Activated naive CD4-positive, alpha-beta T cell treated with anti-CD3 and anti-CD28 coated beads, Interleukin-2, amount 10 ng/mL, durations not matched to agents 7 days and 5 days (primary cell): Measurements from ENCODE around the gene RAB40B.

ENCODE experiments used
- CTCF ChIA-PET: fragments of 350-600 bp; sonication (Branson Sonifier 250); formaldehyde crosslinking; loops from one replicate; lab custom pipeline; 2021; ENCODE audit warnings: antibody characterized with exemption; lab: Charles Lee
- DNase-seq: peaks from one replicate; pipeline ENCODE4 v3.0.0-alpha.2; 2020
- H3K27ac Mint-ChIP-seq: one replicate; pipeline ENCODE4 v1.8.0; 2021; ENCODE audit warnings: mild to moderate bottlenecking, moderate library complexity, mixed read lengths
- H3K27me3 Mint-ChIP-seq: one replicate; pipeline ENCODE4 v1.8.0; 2021; ENCODE audit warnings: mild to moderate bottlenecking, mixed read lengths
- H3K36me3 Mint-ChIP-seq: one replicate; pipeline ENCODE4 v1.8.0; 2021; ENCODE audit warnings: mixed read lengths
- H3K4me1 Mint-ChIP-seq: one replicate; pipeline ENCODE4 v1.8.0; 2021; ENCODE audit warnings: mixed read lengths
- H3K4me3 Mint-ChIP-seq: one replicate; pipeline ENCODE4 v1.8.0; 2021; ENCODE audit warnings: mild to moderate bottlenecking, moderate library complexity, mixed read lengths
- H3K9me3 Mint-ChIP-seq: one replicate; pipeline ENCODE4 v1.8.0; 2021; ENCODE audit warnings: mixed read lengths

RAB40B gene

GRCh38 chr17:82627405-82627804 is 71.1 kb downstream of the RAB40B start:
- Mint-ChIP-seq H3K27ac (no peak overlapping the region), H3K36me3 (peaks cover 38% of the 10 kb centered on the region), H3K9me3 (no peaks in the 10 kb centered on the region), H3K4me1 (no peaks in the 10 kb centered on the region), H3K4me3 (no peak overlapping the region), H3K27me3 (no peaks in the 10 kb centered on the region)
- CTCF ChIA-PET: no interaction called here
- DNase-seq: no peak

- H3K9me3 Mint-ChIP-seq: no peaks in the 10 kb centered on the region
- DNase-seq: no peak
- peak overlapping the region; percentile 16 for H3K27ac Mint-ChIP-seq
- H3K36me3 Mint-ChIP-seq: peaks cover 55% of the 10 kb centered on the region
- H3K4me1 Mint-ChIP-seq: no peaks in the 10 kb centered on the region
- H3K4me3 Mint-ChIP-seq: no peak overlapping the region
- CTCF ChIA-PET: no interaction called here
- H3K27me3 Mint-ChIP-seq: no peaks in the 10 kb centered on the region
These were observed 74.8 kb downstream of the RAB40B start for GRCh38 chr17:82623707-82624106.

- Mint-ChIP-seq H3K4me1 (no peaks in the 10 kb centered on the region), H3K27ac (no peak overlapping the region), H3K27me3 (no peaks in the 10 kb centered on the region), H3K9me3 (no peaks in the 10 kb centered on the region), H3K4me3 (no peak overlapping the region), H3K36me3 (peaks cover 54% of the 10 kb centered on the region)
- CTCF ChIA-PET: no interaction called here
- DNase-seq: no peak
These were observed 78.9 kb downstream of the RAB40B start for GRCh38 chr17:82619641-82620040.

- DNase-seq: no peak
- Mint-ChIP-seq H3K4me3 (no peak overlapping the region), H3K9me3 (no peaks in the 10 kb centered on the region), H3K27ac (peak overlapping the region; percentile 33), H3K27me3 (no peaks in the 10 kb centered on the region), H3K4me1 (no peaks in the 10 kb centered on the region), H3K36me3 (peaks cover 55% of the 10 kb centered on the region)
- CTCF ChIA-PET: no interaction called here
These were observed 79.3 kb downstream of the RAB40B start for GRCh38 chr17:82619211-82619610.

GRCh38 chr17:82616021-82616711 is 82.3 kb downstream of the RAB40B start:
- no peak for DNase-seq
- Mint-ChIP-seq H3K27me3 (no peaks in the 10 kb centered on the region), H3K4me1 (no peaks in the 10 kb centered on the region), H3K27ac (no peak overlapping the region), H3K4me3 (no peak overlapping the region), H3K9me3 (no peaks in the 10 kb centered on the region), H3K36me3 (peaks cover 43% of the 10 kb centered on the region)
- CTCF ChIA-PET: interaction anchor here (0.7 to 1.4 kb wide), 2 partner anchors 21 to 316 kb away, joined by 3 read pairs; no protein-coding TSS in a partner anchor

- no peak for DNase-seq
- Mint-ChIP-seq H3K27ac (no peak overlapping the region), H3K27me3 (no peaks in the 10 kb centered on the region), H3K36me3 (peaks cover 38% of the 10 kb centered on the region), H3K4me3 (no peak overlapping the region), H3K4me1 (no peaks in the 10 kb centered on the region), H3K9me3 (no peaks in the 10 kb centered on the region)
- CTCF ChIA-PET: interaction anchor here (1.4 kb wide), 1 partner anchor 22 kb away, joined by 3 read pairs; no protein-coding TSS in a partner anchor
These were observed 83.1 kb downstream of the RAB40B start for GRCh38 chr17:82615084-82616020.

GRCh38 chr17:82614095-82614631 is 84.3 kb downstream of the RAB40B start:
- no peaks in the 10 kb centered on the region for H3K4me1 Mint-ChIP-seq
- DNase-seq: no peak
- H3K36me3 Mint-ChIP-seq: peaks cover 40% of the 10 kb centered on the region
- no peak overlapping the region for H3K4me3 Mint-ChIP-seq
- H3K27me3 Mint-ChIP-seq: no peaks in the 10 kb centered on the region
- H3K9me3 Mint-ChIP-seq: no peaks in the 10 kb centered on the region
- CTCF ChIA-PET: no interaction called here
- H3K27ac Mint-ChIP-seq: no peak overlapping the region

- Mint-ChIP-seq H3K27ac (no peak overlapping the region), H3K4me1 (no peaks in the 10 kb centered on the region), H3K27me3 (no peaks in the 10 kb centered on the region), H3K4me3 (no peak overlapping the region), H3K36me3 (peaks cover 33% of the 10 kb centered on the region), H3K9me3 (no peaks in the 10 kb centered on the region)
- CTCF ChIA-PET: no interaction called here
- DNase-seq: no peak
These were observed 85.0 kb downstream of the RAB40B start for GRCh38 chr17:82613283-82614094.

- no peak for DNase-seq
- Mint-ChIP-seq H3K4me3 (no peak overlapping the region), H3K27me3 (no peaks in the 10 kb centered on the region), H3K36me3 (peaks cover 28% of the 10 kb centered on the region), H3K27ac (no peak overlapping the region), H3K4me1 (no peaks in the 10 kb centered on the region), H3K9me3 (no peaks in the 10 kb centered on the region)
- CTCF ChIA-PET: interaction anchor here (0.6 to 1.5 kb wide), 2 partner anchors 18 to 39 kb away, joined by 3 read pairs; no protein-coding TSS in a partner anchor
These were observed 87.1 kb downstream of the RAB40B start for GRCh38 chr17:82611140-82612058.

GRCh38 chr17:82609655-82610054 is 88.8 kb downstream of the RAB40B start:
- peak overlapping the region; percentile 76 for H3K27ac Mint-ChIP-seq
- DNase-seq: no peak
- H3K27me3 Mint-ChIP-seq: no peaks in the 10 kb centered on the region
- no peaks in the 10 kb centered on the region for H3K4me1 Mint-ChIP-seq
- CTCF ChIA-PET: no interaction called here
- H3K4me3 Mint-ChIP-seq: no peak overlapping the region
- no peaks in the 10 kb centered on the region for H3K9me3 Mint-ChIP-seq
- peaks cover 30% of the 10 kb centered on the region for H3K36me3 Mint-ChIP-seq

GRCh38 chr17:82608816-82609215 is 89.7 kb downstream of the RAB40B start:
- CTCF ChIA-PET: no interaction called here

GRCh38 chr17:82605939-82606600 is 92.4 kb downstream of the RAB40B start:
- CTCF ChIA-PET: no interaction called here
- H3K27ac Mint-ChIP-seq: peak overlapping the region; percentile 55
- peaks cover 52% of the 10 kb centered on the region for H3K36me3 Mint-ChIP-seq
- no peaks in the 10 kb centered on the region for H3K9me3 Mint-ChIP-seq
- peaks cover 12% of the 10 kb centered on the region for H3K4me1 Mint-ChIP-seq
- DNase-seq: no peak
- H3K4me3 Mint-ChIP-seq: no peak overlapping the region
- H3K27me3 Mint-ChIP-seq: no peaks in the 10 kb centered on the region

More at GRCh38 chr17:82608816-82609215, 89.7 kb downstream of the RAB40B start:
- H3K4me1 Mint-ChIP-seq: peaks cover 5% of the 10 kb centered on the region
- H3K27ac Mint-ChIP-seq: no peak overlapping the region
- H3K36me3 Mint-ChIP-seq: peaks cover 35% of the 10 kb centered on the region
- DNase-seq: no peak
- H3K9me3 Mint-ChIP-seq: no peaks in the 10 kb centered on the region
- no peaks in the 10 kb centered on the region for H3K27me3 Mint-ChIP-seq
- H3K4me3 Mint-ChIP-seq: no peak overlapping the region
